GM18511 (cell line): ENCODE measurements around the gene HSD17B1.
"Not testable (repeated sequence)": the region's sequence is repeated elsewhere in the genome, so short reads cannot be mapped to it uniquely, and the experiment has no call there.

Experiments used
- ATAC-seq: cut with Tn5 transposase; IDR thresholded peaks from one replicate; pipeline ENCODE4 v1.9.1; 2021; ENCODE audit warnings: mild to moderate bottlenecking, moderate library complexity; ENCODE audit not compliant: unreplicated experiment

HSD17B1 gene

GRCh38 chr17:42545755-42546505, 6.8 kb upstream of the HSD17B1 start:
- not testable (repeated sequence) for ATAC-seq

GRCh38 chr17:42547001-42547461, 5.7 kb upstream of the HSD17B1 start:
- ATAC-seq, result no peak

- ATAC-seq, result no peak
These were observed 5.0 kb upstream of the HSD17B1 start for GRCh38 chr17:42547698-42548069.

- no peak for ATAC-seq
These were observed 4.5 kb upstream of the HSD17B1 start for GRCh38 chr17:42548070-42548837.

- ATAC-seq, result no peak
These were observed 3.5 kb upstream of the HSD17B1 start for GRCh38 chr17:42548993-42549755.

- ATAC-seq, result no peak
These were observed 567 bp downstream of the HSD17B1 start for GRCh38 chr17:42553161-42553818.

GRCh38 chr17:42553866-42554249, 1.1 kb downstream of the HSD17B1 start:
- no peak for ATAC-seq

GRCh38 chr17:42554250-42555121, 1.8 kb downstream of the HSD17B1 start:
- ATAC-seq, result peak; percentile 89

- ATAC-seq, result no peak
These were observed 2.4 kb downstream of the HSD17B1 start for GRCh38 chr17:42555122-42555622.

GRCh38 chr17:42555961-42556617, 3.4 kb downstream of the HSD17B1 start:
- ATAC-seq, result not testable (repeated sequence)

GRCh38 chr17:42559075-42559474, 6.4 kb downstream of the HSD17B1 start:
- ATAC-seq, result no peak

GRCh38 chr17:42560246-42560645, 7.5 kb downstream of the HSD17B1 start:
- no peak for ATAC-seq

GRCh38 chr17:42561897-42562387, 9.2 kb downstream of the HSD17B1 start, which contains the start of gene COASY:
Gene COASY (plus strand): TSS chr17:42562148. CDS start chr17:42562623, 475 bp downstream.
- no peak for ATAC-seq

- no peak for ATAC-seq
These were observed 9.8 kb downstream of the HSD17B1 start for GRCh38 chr17:42562388-42563142.

- ATAC-seq, result no peak
These were observed 10.4 kb downstream of the HSD17B1 start for GRCh38 chr17:42563143-42563509.

- no peak for ATAC-seq
These were observed 10.8 kb downstream of the HSD17B1 start for GRCh38 chr17:42563543-42563942.

GRCh38 chr17:42563950-42564349, 11.2 kb downstream of the HSD17B1 start:
- ATAC-seq, result no peak

GRCh38 chr17:42564815-42565522, 12.2 kb downstream of the HSD17B1 start:
- no peak for ATAC-seq
